ENCODE data around the gene SNTG2.

Gene SNTG2

DNA sequence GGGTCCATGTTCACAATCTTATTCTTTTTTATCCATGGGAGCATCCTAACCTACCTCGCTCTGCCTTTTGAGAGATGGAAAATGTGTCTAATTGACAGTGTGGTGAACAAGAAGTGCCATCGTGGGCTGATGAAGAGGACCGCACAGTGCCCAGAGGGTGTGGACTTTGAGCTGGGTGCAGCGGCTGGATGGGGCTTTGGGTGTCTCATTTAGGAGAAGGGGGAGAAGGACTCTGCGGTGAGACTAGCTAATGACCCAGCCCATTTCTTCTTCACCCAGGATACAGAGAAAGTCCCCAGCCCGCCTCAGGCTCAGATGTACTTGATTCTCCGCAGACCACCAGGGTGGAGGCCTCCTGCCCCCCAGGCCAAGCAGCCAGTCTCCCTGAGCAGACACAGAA is 33.7 kb upstream of the SNTG2 start:
- no peak for FAIRE-seq
- no peak for DNase-seq (ENCODE audit: insufficient read length)
- TF ChIP-seq POLR2A (IDR thresholded peaks at IDR 0.05; ENCODE audit: low read depth, low read length), result no peak
- no peak for TF ChIP-seq TAF1 (IDR thresholded peaks at IDR 0.05; ENCODE audit: borderline replicate concordance, low read depth, low read length)
- TF ChIP-seq POLR2AphosphoS5 (IDR thresholded peaks at IDR 0.05; ENCODE audit: low read depth, low read length), result no peak

DNA sequence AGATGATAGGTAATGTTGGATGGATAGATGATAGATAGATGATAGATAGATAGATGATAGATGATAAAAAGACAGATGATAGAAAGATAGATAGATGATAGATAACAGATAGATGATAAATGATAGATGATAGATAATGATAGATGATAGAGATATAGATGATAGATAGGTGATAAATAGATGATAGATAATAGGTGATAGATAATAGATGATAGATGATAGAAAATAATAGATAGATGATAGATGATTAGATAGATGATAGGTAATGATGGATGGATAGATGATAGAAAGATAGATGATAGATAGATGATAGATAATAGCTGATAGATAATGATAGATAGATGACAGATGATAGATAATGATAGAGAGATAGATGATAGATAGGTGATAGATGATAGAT is 31.0 kb upstream of the SNTG2 start:
- FAIRE-seq (no peak), DNase-seq (ENCODE audit: insufficient read length) (no peak)
- TF ChIP-seq POLR2A (IDR thresholded peaks at IDR 0.05; ENCODE audit: low read depth, low read length) (no peak), TAF1 (IDR thresholded peaks at IDR 0.05; ENCODE audit: borderline replicate concordance, low read depth, low read length) (no peak), POLR2AphosphoS5 (IDR thresholded peaks at IDR 0.05; ENCODE audit: low read depth, low read length) (no peak)

DNA sequence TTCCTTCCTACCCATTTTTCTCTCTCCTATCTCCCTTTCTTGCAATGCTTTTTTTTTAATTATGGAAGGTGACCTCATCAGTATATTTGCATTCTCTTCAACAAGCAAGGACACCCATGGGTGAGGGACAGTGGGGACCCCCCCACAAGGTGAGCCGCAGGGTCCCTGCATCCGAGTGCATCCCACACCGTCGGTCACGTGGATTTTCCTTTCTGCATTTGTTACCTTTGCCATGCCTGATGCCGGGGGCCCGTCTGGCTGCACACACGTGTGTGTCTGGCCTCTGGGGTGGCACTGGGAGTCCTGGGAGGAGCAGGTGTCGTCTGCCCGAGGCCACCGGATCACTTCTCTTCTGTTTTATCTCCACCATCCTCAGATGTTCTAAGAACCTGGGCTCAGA is 30.1 kb upstream of the SNTG2 start:
- no peak for DNase-seq (ENCODE audit: insufficient read length)
- no peak for FAIRE-seq
- TF ChIP-seq TAF1 (IDR thresholded peaks at IDR 0.05; ENCODE audit: borderline replicate concordance, low read depth, low read length) (no peak), POLR2A (IDR thresholded peaks at IDR 0.05; ENCODE audit: low read depth, low read length) (no peak)

DNA sequence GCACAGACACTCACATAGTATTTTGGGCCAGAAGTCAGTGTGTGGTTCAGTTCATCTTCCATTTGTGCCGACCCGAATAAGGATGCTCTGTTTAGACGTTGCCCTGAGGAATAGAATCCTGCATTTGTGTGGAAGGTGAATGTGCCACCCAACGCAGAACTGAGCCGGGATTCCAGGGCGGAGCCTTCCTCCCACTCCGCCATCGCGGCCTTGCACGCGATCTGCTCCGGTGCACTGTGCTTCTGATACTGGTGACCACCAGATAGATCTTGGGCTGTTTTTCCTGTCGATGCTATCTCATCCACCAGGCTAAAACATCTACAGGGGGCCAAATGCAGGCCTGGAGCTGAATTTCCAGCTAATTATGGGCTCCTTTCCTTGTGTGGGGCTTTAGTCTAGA is 29.6 kb upstream of the SNTG2 start:
- DNase-seq (ENCODE audit: insufficient read length) (no peak), FAIRE-seq (no peak)
- no peak for TF ChIP-seq TAF1 (IDR thresholded peaks at IDR 0.05; ENCODE audit: borderline replicate concordance, low read depth, low read length)

DNA sequence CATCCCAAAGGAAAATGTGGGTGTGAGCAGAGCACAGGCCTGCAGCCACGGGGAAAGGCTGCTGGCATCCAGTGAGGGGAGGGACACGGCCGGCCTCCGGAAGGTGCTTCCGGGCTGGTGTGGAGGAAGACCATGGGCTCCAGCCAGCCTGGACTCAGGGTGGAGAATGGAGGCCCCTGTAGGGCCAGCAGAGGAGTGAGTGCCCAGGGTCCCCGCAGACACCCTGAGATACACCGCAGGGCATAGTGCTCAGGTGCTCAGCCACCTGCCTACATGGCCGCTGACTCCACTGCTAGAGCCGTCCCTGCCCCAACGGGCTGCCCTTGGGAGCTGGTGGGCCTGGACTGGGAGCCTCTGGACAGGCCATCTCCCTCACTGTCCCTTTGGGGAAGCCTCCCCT is 28.5 kb upstream of the SNTG2 start:
- FAIRE-seq (no peak), DNase-seq (ENCODE audit: insufficient read length) (no peak)
- no peak for TF ChIP-seq TAF1 (IDR thresholded peaks at IDR 0.05; ENCODE audit: borderline replicate concordance, low read depth, low read length)
- TF ChIP-seq POLR2A (IDR thresholded peaks at IDR 0.05; ENCODE audit: low read depth, low read length), result no peak
- TF ChIP-seq POLR2AphosphoS5 (IDR thresholded peaks at IDR 0.05; ENCODE audit: low read depth, low read length), result no peak

DNA sequence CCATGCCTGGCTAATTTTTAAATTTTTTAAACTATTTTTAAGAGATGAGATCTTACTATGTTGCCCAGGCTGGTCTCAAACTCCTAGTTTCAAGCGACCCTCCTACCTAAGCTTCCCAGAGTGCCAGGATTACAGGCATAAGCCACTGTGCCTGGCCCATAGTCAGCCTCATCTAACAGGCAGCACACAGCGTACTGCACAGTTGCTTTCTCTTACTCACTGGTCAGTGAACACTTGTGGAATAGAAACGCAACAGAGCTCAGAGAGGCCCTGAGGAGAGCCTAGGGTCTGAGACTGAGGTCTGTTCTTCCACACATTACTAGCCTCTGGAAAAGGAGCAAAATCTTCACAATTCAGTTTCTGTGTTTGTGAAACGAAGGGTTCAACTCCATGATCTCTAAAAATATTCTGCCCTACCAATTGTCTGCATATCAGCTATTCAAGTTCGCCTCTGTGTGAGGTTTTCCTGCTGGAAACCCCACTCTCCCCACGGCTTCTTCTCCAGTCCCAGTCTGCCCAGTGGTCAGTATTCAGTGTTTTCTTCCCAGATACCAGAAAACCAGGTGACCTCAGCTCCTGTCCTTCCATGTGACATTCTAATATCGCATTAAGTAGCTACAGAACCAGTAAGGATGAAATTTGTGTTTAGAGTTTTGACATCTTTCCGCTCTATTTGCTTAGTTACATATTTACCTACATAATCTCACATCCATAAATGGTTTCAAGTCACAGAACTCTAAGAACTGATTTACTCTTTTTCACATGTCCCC is 26.6 kb upstream of the SNTG2 start:
- FAIRE-seq, result no peak
- TF ChIP-seq POLR2A (IDR thresholded peaks at IDR 0.05; ENCODE audit: low read depth, low read length) (no peak), TAF1 (IDR thresholded peaks at IDR 0.05; ENCODE audit: borderline replicate concordance, low read depth, low read length) (no peak), POLR2AphosphoS5 (IDR thresholded peaks at IDR 0.05; ENCODE audit: low read depth, low read length) (no peak)

DNA sequence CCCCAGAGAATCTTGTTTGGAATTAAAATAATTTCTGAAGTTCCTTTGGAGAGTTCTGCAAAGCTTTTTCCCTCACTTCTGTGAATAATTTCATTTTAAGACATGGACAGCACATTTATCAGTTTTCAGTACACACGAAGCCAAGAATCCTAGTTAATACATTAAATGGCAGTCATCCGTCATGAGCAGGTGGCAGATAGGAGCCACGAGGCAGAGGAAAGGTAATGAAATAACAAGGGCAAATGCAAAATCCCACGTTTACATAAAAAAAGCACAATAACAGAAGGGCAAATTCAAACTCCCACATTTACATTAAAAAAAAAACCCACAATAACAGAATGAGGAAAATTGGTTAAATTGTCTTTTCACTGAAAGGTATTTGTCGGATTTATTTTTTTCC is 25.9 kb upstream of the SNTG2 start:
- no peak for DNase-seq (ENCODE audit: insufficient read length)
- TF ChIP-seq POLR2AphosphoS5 (IDR thresholded peaks at IDR 0.05; ENCODE audit: low read depth, low read length) (no peak), POLR2A (IDR thresholded peaks at IDR 0.05; ENCODE audit: low read depth, low read length) (no peak), TAF1 (IDR thresholded peaks at IDR 0.05; ENCODE audit: borderline replicate concordance, low read depth, low read length) (no peak)
- no peak for FAIRE-seq

More for the DNA sequence above, 26.6 kb upstream of the SNTG2 start:
- DNase-seq (ENCODE audit: insufficient read length), result no peak

DNA sequence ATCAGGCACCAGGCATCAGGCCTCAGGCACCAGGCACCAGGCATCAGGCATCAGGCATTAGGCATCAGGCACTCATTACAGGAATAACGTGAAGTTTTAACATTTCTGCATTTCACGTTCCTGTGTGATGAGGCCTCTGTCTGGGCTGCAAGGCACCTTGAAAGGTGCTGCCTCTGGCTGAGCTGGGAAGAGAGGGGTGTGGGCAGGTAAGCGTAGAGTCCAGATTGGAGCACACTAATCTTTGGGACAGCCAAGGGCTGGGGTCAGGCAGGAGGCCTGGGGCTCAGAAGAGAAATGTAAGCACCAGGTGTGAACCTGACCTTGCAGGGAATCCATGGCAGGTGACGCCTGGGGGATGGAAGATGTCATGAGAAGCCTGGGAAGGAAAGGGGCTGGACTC is 25.3 kb upstream of the SNTG2 start:
- no peak for DNase-seq (ENCODE audit: insufficient read length)
- TF ChIP-seq TAF1 (IDR thresholded peaks at IDR 0.05; ENCODE audit: borderline replicate concordance, low read depth, low read length) (no peak), POLR2A (IDR thresholded peaks at IDR 0.05; ENCODE audit: low read depth, low read length) (no peak), POLR2AphosphoS5 (IDR thresholded peaks at IDR 0.05; ENCODE audit: low read depth, low read length) (no peak)
- no peak for FAIRE-seq

DNA sequence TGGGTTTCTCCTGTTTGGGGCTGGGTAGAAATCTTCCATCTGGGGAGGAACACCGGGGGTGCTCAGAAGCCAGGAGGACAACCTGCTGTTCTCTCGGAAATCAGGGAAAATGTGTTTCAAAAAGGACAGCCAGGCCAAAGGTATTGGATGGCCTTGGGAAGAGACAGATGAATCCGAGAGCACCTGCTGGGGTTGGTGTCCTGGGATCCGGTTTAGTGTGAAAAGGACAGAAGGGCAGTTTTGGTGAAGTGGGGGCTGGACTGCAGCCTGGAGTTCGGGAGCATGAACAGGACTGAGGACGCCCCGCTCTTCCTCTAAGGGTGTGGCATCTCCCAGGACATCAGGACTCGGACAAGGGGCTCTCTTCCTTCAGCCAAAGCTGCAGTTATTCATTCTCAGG is 24.9 kb upstream of the SNTG2 start:
- FAIRE-seq, result no peak
- no peak for DNase-seq (ENCODE audit: insufficient read length)
- no peak for TF ChIP-seq POLR2AphosphoS5 (IDR thresholded peaks at IDR 0.05; ENCODE audit: low read depth, low read length)
- TF ChIP-seq TAF1 (IDR thresholded peaks at IDR 0.05; ENCODE audit: borderline replicate concordance, low read depth, low read length), result no peak
- no peak for TF ChIP-seq POLR2A (IDR thresholded peaks at IDR 0.05; ENCODE audit: low read depth, low read length)

DNA sequence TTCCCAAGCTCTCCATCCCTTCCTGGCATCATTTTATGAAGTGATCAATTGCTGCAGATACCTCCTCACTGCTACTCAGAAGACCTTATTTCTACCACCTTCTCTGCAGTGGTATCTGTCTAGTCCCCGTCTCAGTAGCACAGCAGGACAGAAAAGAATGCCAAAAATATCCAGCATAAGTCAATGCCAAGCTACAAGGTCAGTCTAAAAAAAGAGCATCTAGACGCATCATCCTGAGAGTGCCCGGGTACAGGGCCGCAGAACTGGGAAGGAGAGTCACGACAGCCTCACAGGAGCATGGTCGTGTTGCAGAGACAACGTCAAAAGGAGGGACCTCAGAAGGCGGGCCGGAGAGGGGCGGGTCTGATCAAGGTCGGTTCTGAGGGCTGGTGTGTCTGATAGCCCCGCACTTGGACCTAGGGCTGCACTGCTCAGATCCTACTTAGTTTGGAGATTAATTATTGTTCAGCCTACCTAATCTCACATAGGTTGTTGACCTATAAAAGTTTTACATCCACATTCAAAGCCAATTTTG is 24.3 kb upstream of the SNTG2 start:
- no peak for TF ChIP-seq POLR2A (IDR thresholded peaks at IDR 0.05; ENCODE audit: low read depth, low read length)
- TF ChIP-seq TAF1 (IDR thresholded peaks at IDR 0.05; ENCODE audit: borderline replicate concordance, low read depth, low read length), result no peak
- TF ChIP-seq POLR2AphosphoS5 (IDR thresholded peaks at IDR 0.05; ENCODE audit: low read depth, low read length), result no peak
- DNase-seq (ENCODE audit: insufficient read length) (no peak), FAIRE-seq (no peak)

DNA sequence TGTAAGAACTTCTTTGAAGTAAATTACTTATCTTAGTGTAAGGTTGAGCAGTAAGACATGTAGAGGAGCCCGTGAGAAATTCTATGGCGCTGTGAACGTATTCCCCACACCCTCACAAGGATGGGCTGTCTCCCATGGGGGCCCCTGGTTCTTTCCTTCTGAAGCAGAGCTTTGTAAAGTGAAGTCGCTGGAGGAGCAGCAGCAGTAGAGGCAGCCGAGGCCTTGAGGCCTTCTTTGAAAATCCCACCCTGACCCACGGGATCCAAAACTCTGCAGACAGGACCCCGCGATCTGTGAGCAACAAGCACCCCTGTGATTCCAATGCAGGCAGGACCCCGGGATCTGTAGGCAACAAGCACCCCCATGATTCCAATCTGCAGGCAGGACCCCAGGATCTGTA is 23.8 kb upstream of the SNTG2 start:
- no peak for DNase-seq (ENCODE audit: insufficient read length)
- no peak for FAIRE-seq
- no peak for TF ChIP-seq POLR2AphosphoS5 (IDR thresholded peaks at IDR 0.05; ENCODE audit: low read depth, low read length)
- no peak for TF ChIP-seq POLR2A (IDR thresholded peaks at IDR 0.05; ENCODE audit: low read depth, low read length)
- no peak for TF ChIP-seq TAF1 (IDR thresholded peaks at IDR 0.05; ENCODE audit: borderline replicate concordance, low read depth, low read length)

DNA sequence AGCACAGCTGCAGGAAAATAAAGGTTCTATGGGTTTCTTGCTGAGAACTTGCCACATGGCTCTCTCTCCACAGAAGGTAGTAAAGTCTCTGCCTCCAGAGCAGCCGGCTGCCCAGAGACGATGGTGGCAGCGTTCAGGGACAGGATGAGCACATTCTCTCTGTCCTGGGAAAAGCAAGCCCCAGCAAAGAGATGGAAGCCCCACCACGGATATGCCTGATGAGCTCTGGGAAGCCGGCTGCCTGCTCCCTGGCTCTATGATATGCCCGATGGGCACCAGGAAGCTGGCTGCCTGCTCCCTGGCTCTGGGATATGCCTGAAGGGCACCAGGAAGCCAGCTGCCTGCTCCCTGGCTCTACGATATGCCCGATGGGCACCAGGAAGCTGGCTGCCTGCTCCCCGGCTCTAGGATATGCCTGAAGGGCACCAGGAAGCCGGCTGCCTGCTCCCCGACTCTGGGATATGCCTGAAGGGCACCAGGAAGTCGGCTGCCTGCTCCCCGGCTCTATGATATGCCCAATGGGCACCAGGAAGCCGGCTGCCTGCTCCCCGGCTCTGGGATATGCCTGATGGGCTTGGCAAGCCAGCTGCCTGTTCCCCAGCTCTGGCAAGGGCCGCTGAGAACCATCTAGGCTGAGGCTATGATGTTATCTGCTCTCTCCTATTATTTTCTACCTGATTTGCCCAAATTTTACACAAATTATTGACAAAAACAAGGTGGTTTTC is 21.5 kb upstream of the SNTG2 start:
- TF ChIP-seq POLR2A (IDR thresholded peaks at IDR 0.05; ENCODE audit: low read depth, low read length) (no peak), TAF1 (IDR thresholded peaks at IDR 0.05; ENCODE audit: borderline replicate concordance, low read depth, low read length) (no peak), POLR2AphosphoS5 (IDR thresholded peaks at IDR 0.05; ENCODE audit: low read depth, low read length) (no peak)
- DNase-seq (ENCODE audit: insufficient read length), result no peak
- no peak for FAIRE-seq
